HepG2 (cell line): Measurements from ENCODE around the gene EFCAB13. TPM values are rescaled to one million over a fixed set of nuclear protein-coding genes. Genes with fewer than 3 reads are reported as not detected.

Source experiments
- ATAC-seq: fragments of 200-7000 bp; cut with Tn5 transposase; 3 replicates; pipeline ENCODE4 v1.9.1; 2020; ENCODE audit warnings: mild to moderate bottlenecking, moderate library complexity
- BruUV-seq: library from RNA; stranded (reverse); fragments of 400-500 nt; replicated peaks from 2 replicates; lab custom pipeline; 2021; lab: Mats Ljungman, UMichigan
- CTCF ChIA-PET: fragments of 300-600 bp; formaldehyde crosslinking; extraction: SDS; loops from one replicate; lab custom pipeline; 2021; ENCODE audit warnings: low total read pairs, inconsistent platforms, low intra/inter-chr PET ratio; lab: Yijun Ruan, JAX
- POLR2A ChIA-PET: fragments of 350-600 bp; sonication (Branson Sonifier 250); formaldehyde crosslinking; loops from one replicate; lab custom pipeline; 2020; ENCODE audit warnings: antibody characterized with exemption, inconsistent platforms; lab: Yijun Ruan, JAX
- DNase-seq: peaks from one replicate; pipeline ENCODE4 v3.0.0-alpha.2; 2015; ENCODE audit warnings: low spot score
- FAIRE-seq: peaks from 3 replicates; lab custom pipeline; 2011; peaks lifted over from hg19 to GRCh38; lab: Jason Lieb, UNC
- H2AFZ ChIP-seq: one replicate; pipeline ENCODE4 v1.6.1; 2011; ENCODE audit warnings: low read length, inconsistent platforms
- H3K27ac ChIP-seq: fragments of 300-600 bp; 3 replicates; pipeline ENCODE4 v1.8.0; 2011; ENCODE audit warnings: mixed run types, mild to moderate bottlenecking, mixed read lengths, low read length, inconsistent platforms; ENCODE audit not compliant: insufficient read depth; ENCODE audit errors: extremely low read length
- H3K27me3 ChIP-seq, 2 experiments: fragments of 200-600 bp in 1 of 2; 2 replicates in 1 of 2; 3 replicates in 1 of 2; pipeline versions ENCODE4 v1.6.0 to v1.8.0; 2011; ENCODE audit warnings: low read length in 2 of 2, mild to moderate bottlenecking in 2 of 2, moderate library complexity in 2 of 2, inconsistent platforms in 1 of 2; ENCODE audit not compliant: insufficient read depth in 2 of 2, control insufficient read depth in 1 of 2
- H3K36me3 ChIP-seq, 2 experiments: fragments of 200-600 bp in 1 of 2; replicated peaks in 1 of 2; 2 replicates in 1 of 2; 3 replicates in 1 of 2; pipeline versions ENCODE4 v1.5.1 to v1.8.0; 2011; ENCODE audit warnings: low read length in 2 of 2, inconsistent platforms in 1 of 2; ENCODE audit not compliant: insufficient read depth in 2 of 2, control insufficient read depth in 1 of 2
- H3K4me1 ChIP-seq: 2 replicates; pipeline ENCODE4 v1.5.1; 2012; ENCODE audit warnings: low read length, inconsistent platforms; ENCODE audit not compliant: insufficient read depth
- H3K4me2 ChIP-seq: 2 replicates; pipeline ENCODE4 v1.6.0; 2011; ENCODE audit warnings: low read depth, low read length, inconsistent platforms
- H3K4me3 ChIP-seq, 3 experiments: fragments of 200-600 bp in 1 of 3; sonication (generic), shearing (Covaris generic) in 1 of 3; replicated peaks in 1 of 3; 2 replicates each; pipeline ENCODE4 v1.5.1; 2011 to 2016; ENCODE audit warnings: low read length in 3 of 3, inconsistent platforms in 2 of 3, low read depth in 2 of 3, mild to moderate bottlenecking in 2 of 3, control low read depth in 1 of 3, mixed read lengths in 1 of 3; ENCODE audit not compliant: insufficient read depth in 1 of 3
- H3K79me2 ChIP-seq: one replicate; pipeline ENCODE4 v1.6.1; 2011; ENCODE audit warnings: low read length, inconsistent platforms; ENCODE audit not compliant: insufficient read depth
- H3K9ac ChIP-seq: 2 replicates; pipeline ENCODE4 v1.6.0; 2011; ENCODE audit warnings: mild to moderate bottlenecking, low read depth, low read length, inconsistent platforms; ENCODE audit not compliant: insufficient read depth
- H3K9me3 ChIP-seq: 2 replicates; pipeline ENCODE4 v1.5.1; 2012; ENCODE audit warnings: mild to moderate bottlenecking, low read length
- H4K20me1 ChIP-seq: 2 replicates; pipeline ENCODE4 v1.6.0; 2011; ENCODE audit warnings: inconsistent platforms, mild to moderate bottlenecking, low read length, moderate library complexity; ENCODE audit not compliant: insufficient read depth
- ATM ChIP-seq: fragments of 450-650 bp; IDR thresholded peaks from 2 replicates; pipeline ENCODE4 v1.7.1; 2017; ENCODE audit warnings: mild to moderate bottlenecking, borderline replicate concordance
- EHMT2 ChIP-seq: fragments of 200-600 bp; sonication (generic); IDR thresholded peaks from 2 replicates; pipeline ENCODE4 v1.7.0; 2017; ENCODE audit warnings: antibody characterized with exemption, low read depth, low read length, borderline replicate concordance
- FOXC1 ChIP-seq: sonication (generic); formaldehyde crosslinking; IDR thresholded peaks from 2 replicates; pipeline ENCODE4 v1.8.0; 2022; ENCODE audit warnings: mild to moderate bottlenecking, missing genetic modification reagents, borderline replicate concordance
- KDM5A ChIP-seq: fragments of 200-600 bp; sonication (generic); IDR thresholded peaks from 2 replicates; pipeline ENCODE4 v1.7.0; 2018; ENCODE audit warnings: antibody characterized with exemption, mild to moderate bottlenecking, low read length, borderline replicate concordance
- SMARCE1 ChIP-seq: fragments of 450-650 bp; IDR thresholded peaks from 2 replicates; pipeline ENCODE4 v1.6.1; 2017; ENCODE audit warnings: borderline replicate concordance
- ZNF333 ChIP-seq: sonication (generic); formaldehyde crosslinking; IDR thresholded peaks from 2 replicates; pipeline ENCODE4 v1.4.0; 2020; ENCODE audit warnings: mild to moderate bottlenecking, missing genetic modification reagents, borderline replicate concordance
- ZNF496 ChIP-seq: sonication (generic); formaldehyde crosslinking; IDR thresholded peaks from 2 replicates; pipeline ENCODE4 v1.8.1; 2023; ENCODE audit warnings: mild to moderate bottlenecking, moderate library complexity, missing genetic modification reagents; ENCODE audit not compliant: insufficient replicate concordance
- WGBS: methylation state at CpG from one replicate; pipeline ENCODE4 v1.1.6; 2017; ENCODE audit warnings: low lambda C conversion rate; 5-methylcytosine and 5-hydroxymethylcytosine counted together
- in situ Hi-C: cut with HindIII; loops from 2 replicates; pipeline ENCODE4 v1.10.0; 2017; ENCODE audit warnings: low pct_unique_long_range_greater_than_20kb; ENCODE audit not compliant: extremely low pct_ligation_motif_present
- intact Hi-C: fragments of 100-400 bp; cut with micrococcal nuclease; formaldehyde crosslinking; loops from one replicate; pipeline ENCODE4 v1.10.0; 2022; ENCODE audit not compliant: unreplicated experiment
- polyA plus RNA-seq, 8 experiments: library from polyadenylated mRNA; depleted of rRNA in 3 of 8; stranded (reverse) in 7 of 8; unstranded in 1 of 8; fragments of >200 nt; fragmentation: Illumina TruSeq in 4 of 8; extraction: Trizol in 4 of 8; gene quantifications; 2 replicates each; pipeline versions ENCODE4 v1.2.1 to v1.2.3, GENCODE V29; 2011 to 2016; ENCODE audit warnings: low read depth in 4 of 8, missing spikeins in 1 of 8, mixed read lengths in 1 of 8; ENCODE audit not compliant: insufficient read depth in 1 of 8
- total RNA-seq, 5 experiments: library from RNA; depleted of rRNA; stranded (reverse); fragments of >200 nt; fragmentation: Illumina TruSeq; extraction: Trizol; gene quantifications; 2 replicates each; pipeline ENCODE4 v1.2.3, GENCODE V29; 2016; ENCODE audit warnings: low read depth in 1 of 5
- TF ChIP-seq, protein P1 (sequence below): sonication (generic); formaldehyde crosslinking; IDR thresholded peaks from 2 replicates; pipeline ENCODE4 v1.8.1; 2023; ENCODE audit warnings: mild to moderate bottlenecking, inconsistent platforms, moderate library complexity, missing genetic modification reagents, borderline replicate concordance
- TF ChIP-seq, protein P2 (sequence below): sonication (generic); formaldehyde crosslinking; IDR thresholded peaks from 2 replicates; pipeline ENCODE4 v1.4.0; 2020; ENCODE audit warnings: missing genetic modification reagents, borderline replicate concordance
- TF ChIP-seq, protein P3 (sequence below): sonication (generic); formaldehyde crosslinking; conservative IDR thresholded peaks from 2 replicates; pipeline ENCODE4 v1.8.0; 2022; ENCODE audit warnings: missing genetic modification reagents
- TF ChIP-seq, protein P4 (sequence below): conservative IDR thresholded peaks from 2 replicates; pipeline ENCODE4 v1.6.1; 2018; ENCODE audit warnings: missing genetic modification reagents
- TF ChIP-seq, protein P5 (sequence below): sonication (generic); formaldehyde crosslinking; IDR thresholded peaks from 2 replicates; pipeline ENCODE4 v1.5.0; 2020; ENCODE audit warnings: missing genetic modification reagents, mild to moderate bottlenecking, borderline replicate concordance
- TF ChIP-seq, protein P6 (sequence below): sonication (generic); formaldehyde crosslinking; IDR thresholded peaks from 2 replicates; pipeline ENCODE4 v1.4.0; 2020; ENCODE audit warnings: missing genetic modification reagents, borderline replicate concordance

Gene EFCAB13
- total and polyA plus RNA-seq, 2 of the 13 experiments (the other 11 are each of a cell fraction or from before 2014, with no cell fraction given), result 0.22 to 0.71 TPM

DNA sequence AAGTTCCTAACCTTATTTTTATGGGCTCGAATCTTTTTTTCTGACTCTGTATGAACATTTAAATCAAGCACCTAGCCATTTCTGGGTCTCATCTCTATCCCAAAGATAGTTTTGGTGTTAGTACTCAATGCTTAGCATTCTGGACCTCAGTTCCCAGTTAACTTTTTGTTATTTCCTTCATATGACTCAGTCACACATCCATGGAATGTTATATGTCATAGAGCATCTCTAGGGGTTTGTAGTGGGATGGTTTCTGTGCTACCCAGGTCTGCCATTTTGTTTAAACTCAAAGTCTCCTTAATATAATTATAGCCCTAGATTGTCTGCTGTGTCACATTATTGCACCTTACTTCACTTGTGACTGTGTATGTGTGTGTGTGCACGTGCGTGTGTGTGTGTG is 90.1 kb downstream of the EFCAB13 start:
- no peak for FAIRE-seq
- WGBS, result 97% methylated on average over 3 of the region's 3 CpGs
- TF ChIP-seq, protein P1, sequence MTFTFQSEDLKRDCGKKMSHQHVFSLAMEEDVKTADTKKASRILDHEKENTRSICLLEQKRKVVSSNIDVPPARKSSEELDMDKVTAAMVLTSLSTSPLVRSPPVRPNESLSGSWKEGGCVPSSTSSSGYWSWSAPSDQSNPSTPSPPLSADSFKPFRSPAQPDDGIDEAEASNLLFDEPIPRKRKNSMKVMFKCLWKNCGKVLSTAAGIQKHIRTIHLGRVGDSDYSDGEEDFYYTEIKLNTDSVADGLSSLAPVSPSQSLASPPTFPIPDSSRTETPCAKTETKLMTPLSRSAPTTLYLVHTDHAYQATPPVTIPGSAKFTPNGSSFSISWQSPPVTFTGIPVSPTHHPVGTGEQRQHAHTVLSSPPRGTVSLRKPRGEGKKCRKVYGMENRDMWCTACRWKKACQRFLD (CRISPR knock-in tag), result no peak
- TF ChIP-seq, protein P2, sequence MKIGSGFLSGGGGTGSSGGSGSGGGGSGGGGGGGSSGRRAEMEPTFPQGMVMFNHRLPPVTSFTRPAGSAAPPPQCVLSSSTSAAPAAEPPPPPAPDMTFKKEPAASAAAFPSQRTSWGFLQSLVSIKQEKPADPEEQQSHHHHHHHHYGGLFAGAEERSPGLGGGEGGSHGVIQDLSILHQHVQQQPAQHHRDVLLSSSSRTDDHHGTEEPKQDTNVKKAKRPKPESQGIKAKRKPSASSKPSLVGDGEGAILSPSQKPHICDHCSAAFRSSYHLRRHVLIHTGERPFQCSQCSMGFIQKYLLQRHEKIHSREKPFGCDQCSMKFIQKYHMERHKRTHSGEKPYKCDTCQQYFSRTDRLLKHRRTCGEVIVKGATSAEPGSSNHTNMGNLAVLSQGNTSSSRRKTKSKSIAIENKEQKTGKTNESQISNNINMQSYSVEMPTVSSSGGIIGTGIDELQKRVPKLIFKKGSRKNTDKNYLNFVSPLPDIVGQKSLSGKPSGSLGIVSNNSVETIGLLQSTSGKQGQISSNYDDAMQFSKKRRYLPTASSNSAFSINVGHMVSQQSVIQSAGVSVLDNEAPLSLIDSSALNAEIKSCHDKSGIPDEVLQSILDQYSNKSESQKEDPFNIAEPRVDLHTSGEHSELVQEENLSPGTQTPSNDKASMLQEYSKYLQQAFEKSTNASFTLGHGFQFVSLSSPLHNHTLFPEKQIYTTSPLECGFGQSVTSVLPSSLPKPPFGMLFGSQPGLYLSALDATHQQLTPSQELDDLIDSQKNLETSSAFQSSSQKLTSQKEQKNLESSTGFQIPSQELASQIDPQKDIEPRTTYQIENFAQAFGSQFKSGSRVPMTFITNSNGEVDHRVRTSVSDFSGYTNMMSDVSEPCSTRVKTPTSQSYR (CRISPR knock-in tag), result no peak
- TF ChIP-seq FOXC1 (no peak), EHMT2 (no peak), SMARCE1 (no peak), KDM5A (no peak), ZNF333 (CRISPR knock-in tag) (no peak), ZNF496 (CRISPR knock-in tag) (no peak), ATM (no peak)
- TF ChIP-seq, protein P3, sequence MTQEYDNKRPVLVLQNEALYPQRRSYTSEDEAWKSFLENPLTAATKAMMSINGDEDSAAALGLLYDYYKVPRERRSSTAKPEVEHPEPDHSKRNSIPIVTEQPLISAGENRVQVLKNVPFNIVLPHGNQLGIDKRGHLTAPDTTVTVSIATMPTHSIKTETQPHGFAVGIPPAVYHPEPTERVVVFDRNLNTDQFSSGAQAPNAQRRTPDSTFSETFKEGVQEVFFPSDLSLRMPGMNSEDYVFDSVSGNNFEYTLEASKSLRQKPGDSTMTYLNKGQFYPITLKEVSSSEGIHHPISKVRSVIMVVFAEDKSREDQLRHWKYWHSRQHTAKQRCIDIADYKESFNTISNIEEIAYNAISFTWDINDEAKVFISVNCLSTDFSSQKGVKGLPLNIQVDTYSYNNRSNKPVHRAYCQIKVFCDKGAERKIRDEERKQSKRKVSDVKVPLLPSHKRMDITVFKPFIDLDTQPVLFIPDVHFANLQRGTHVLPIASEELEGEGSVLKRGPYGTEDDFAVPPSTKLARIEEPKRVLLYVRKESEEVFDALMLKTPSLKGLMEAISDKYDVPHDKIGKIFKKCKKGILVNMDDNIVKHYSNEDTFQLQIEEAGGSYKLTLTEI, result no peak
- TF ChIP-seq, protein P4, sequence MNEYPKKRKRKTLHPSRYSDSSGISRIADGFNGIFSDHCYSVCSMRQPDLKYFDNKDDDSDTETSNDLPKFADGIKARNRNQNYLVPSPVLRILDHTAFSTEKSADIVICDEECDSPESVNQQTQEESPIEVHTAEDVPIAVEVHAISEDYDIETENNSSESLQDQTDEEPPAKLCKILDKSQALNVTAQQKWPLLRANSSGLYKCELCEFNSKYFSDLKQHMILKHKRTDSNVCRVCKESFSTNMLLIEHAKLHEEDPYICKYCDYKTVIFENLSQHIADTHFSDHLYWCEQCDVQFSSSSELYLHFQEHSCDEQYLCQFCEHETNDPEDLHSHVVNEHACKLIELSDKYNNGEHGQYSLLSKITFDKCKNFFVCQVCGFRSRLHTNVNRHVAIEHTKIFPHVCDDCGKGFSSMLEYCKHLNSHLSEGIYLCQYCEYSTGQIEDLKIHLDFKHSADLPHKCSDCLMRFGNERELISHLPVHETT (CRISPR knock-in tag), result no peak
- TF ChIP-seq, protein P5, sequence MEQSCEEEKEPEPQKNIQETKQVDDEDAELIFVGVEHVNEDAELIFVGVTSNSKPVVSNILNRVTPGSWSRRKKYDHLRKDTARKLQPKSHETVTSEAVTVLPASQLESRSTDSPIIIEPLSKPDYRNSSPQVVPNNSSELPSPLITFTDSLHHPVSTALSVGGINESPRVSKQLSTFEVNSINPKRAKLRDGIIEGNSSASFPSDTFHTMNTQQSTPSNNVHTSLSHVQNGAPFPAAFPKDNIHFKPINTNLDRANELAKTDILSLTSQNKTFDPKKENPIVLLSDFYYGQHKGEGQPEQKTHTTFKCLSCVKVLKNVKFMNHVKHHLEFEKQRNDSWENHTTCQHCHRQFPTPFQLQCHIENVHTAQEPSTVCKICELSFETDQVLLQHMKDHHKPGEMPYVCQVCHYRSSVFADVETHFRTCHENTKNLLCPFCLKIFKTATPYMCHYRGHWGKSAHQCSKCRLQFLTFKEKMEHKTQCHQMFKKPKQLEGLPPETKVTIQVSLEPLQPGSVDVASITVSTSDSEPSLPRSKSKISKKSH, result no peak
- TF ChIP-seq, protein P6, sequence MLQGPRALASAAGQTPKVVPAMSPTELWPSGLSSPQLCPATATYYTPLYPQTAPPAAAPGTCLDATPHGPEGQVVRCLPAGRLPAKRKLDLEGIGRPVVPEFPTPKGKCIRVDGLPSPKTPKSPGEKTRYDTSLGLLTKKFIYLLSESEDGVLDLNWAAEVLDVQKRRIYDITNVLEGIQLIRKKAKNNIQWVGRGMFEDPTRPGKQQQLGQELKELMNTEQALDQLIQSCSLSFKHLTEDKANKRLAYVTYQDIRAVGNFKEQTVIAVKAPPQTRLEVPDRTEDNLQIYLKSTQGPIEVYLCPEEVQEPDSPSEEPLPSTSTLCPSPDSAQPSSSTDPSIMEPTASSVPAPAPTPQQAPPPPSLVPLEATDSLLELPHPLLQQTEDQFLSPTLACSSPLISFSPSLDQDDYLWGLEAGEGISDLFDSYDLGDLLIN (CRISPR knock-in tag), result no peak

More for the DNA sequence above, 90.1 kb downstream of the EFCAB13 start:
- DNase-seq (no peak), ATAC-seq (no peak)
- H3K27ac ChIP-seq, result no peak overlapping the region
- H3K79me2 ChIP-seq, result no peaks in the 10 kb centered on the region
- H3K9ac ChIP-seq, result no peak overlapping the region
- intact Hi-C loops, result no loop called here
- H3K27me3 ChIP-seq, result no peaks in the 10 kb centered on the region
- no peaks in the 10 kb centered on the region for H3K9me3 ChIP-seq
- no peaks in the 10 kb centered on the region for H3K4me1 ChIP-seq
- BruUV-seq, result no TSS peak
- ChIA-PET POLR2A (no interaction called here), CTCF (no interaction called here)
- no peaks in the 10 kb centered on the region for H4K20me1 ChIP-seq
- in situ Hi-C loops, result no loop called here
- no peak overlapping the region for H3K4me2 ChIP-seq
- H3K36me3 ChIP-seq, result no peaks in the 10 kb centered on the region
- H2AFZ ChIP-seq, result no peak overlapping the region
- no peak overlapping the region for H3K4me3 ChIP-seq
